Fibroblast of the aortic adventitia (primary cell): ENCODE data around the gene C19orf25. TPM values are rescaled to one million over a fixed set of nuclear protein-coding genes. Genes with fewer than 3 reads are reported as not detected.
A peak's percentile ranks its signal among the peaks of the same experiment; 100 is the strongest.

Experiments
- DNase-seq: peaks from one replicate; pipeline ENCODE4 v3.0.0-alpha.2; 2010; ENCODE audit warnings: low read depth
- H3K4me3 ChIP-seq: 2 replicates; pipeline ENCODE4 v1.5.1; 2011; ENCODE audit warnings: low read depth, mild to moderate bottlenecking, control low read depth, low read length, moderate library complexity
- CTCF ChIP-seq: IDR thresholded peaks from 2 replicates; pipeline ENCODE4 v1.5.1; 2011; ENCODE audit warnings: mild to moderate bottlenecking, low read length, control low read depth, inconsistent platforms; ENCODE audit not compliant: insufficient read depth
- total RNA-seq: library from RNA; depleted of rRNA; stranded (reverse); fragments of >200 nt; gene quantifications from 2 replicates; pipeline ENCODE4 v1.2.3, GENCODE V29; 2012; ENCODE audit warnings: low replicate concordance

C19orf25 gene
- total RNA-seq, 1 donor: 26.8 TPM

DNA sequence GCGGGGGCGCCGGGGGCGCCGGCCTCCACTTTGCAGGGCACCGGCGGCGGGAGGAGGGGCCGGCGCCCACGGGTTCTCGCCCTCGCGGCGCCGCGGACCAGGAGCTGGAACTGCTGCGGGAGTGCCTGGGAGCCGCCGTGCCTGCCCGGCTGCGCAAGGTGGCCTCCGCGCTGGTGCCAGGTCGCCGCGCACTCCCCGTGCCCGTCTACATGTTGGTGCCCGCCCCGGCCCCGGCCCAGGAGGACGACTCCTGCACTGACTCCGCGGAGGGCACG lies 11.9 kb downstream of the C19orf25 start:
- no peak overlapping the region for H3K4me3 ChIP-seq
- no peak for TF ChIP-seq CTCF
- no peak for DNase-seq

- no peak for DNase-seq
- no peak overlapping the region for H3K4me3 ChIP-seq
- TF ChIP-seq CTCF: no peak
Measured at GRCh38 chr19:1466461-1467214, 12.4 kb downstream of the C19orf25 start.

- no peak overlapping the region for H3K4me3 ChIP-seq
- no peak for DNase-seq
- no peak for TF ChIP-seq CTCF
Measured at GRCh38 chr19:1466018-1466460, 13.0 kb downstream of the C19orf25 start.

DNA sequence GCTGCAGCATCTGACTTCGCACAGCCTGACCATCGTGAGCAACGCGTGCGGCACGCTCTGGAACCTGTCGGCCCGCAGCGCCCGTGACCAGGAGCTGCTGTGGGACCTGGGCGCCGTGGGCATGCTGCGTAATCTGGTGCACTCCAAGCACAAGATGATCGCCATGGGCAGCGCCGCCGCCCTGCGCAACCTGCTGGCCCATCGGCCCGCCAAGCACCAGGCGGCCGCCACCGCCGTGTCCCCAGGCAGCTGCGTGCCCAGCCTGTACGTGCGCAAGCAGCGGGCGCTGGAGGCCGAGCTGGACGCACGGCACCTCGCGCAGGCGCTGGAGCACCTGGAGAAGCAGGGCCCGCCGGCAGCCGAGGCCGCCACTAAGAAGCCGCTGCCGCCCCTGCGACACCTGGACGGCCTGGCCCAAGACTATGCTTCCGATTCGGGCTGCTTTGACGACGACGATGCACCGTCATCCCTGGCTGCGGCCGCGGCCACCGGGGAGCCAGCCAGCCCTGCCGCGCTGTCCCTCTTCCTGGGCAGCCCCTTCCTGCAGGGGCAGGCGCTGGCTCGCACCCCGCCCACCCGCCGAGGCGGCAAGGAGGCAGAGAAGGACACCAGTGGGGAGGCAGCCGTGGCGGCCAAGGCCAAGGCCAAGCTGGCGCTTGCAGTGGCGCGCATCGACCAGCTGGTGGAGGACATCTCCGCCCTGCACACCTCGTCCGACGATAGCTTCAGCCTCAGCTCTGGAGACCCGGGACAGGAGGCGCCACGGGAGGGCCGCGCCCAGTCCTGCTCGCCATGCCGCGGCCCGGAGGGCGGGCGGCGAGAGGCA lies 13.6 kb downstream of the C19orf25 start:
- no peak overlapping the region for H3K4me3 ChIP-seq
- no peak for DNase-seq
- TF ChIP-seq CTCF: peak; percentile 9

DNA sequence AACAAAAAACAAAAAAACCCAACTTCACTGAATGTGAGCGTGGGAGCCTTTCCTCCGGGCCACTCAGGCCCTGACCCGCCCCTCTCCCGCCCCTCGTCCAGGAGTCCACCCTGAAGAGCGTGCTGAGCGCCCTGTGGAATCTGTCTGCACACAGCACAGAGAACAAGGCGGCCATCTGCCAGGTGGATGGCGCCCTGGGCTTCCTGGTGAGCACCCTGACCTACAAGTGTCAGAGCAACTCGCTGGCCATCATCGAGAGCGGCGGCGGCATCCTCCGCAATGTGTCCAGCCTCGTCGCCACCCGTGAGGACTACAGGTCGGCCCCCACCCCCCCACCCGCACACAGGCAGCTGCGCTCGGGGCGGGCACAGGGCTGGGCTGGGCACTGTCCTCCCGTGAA lies 17.2 kb downstream of the C19orf25 start:
- no peak for TF ChIP-seq CTCF
- DNase-seq: no peak
- no peak overlapping the region for H3K4me3 ChIP-seq

DNA sequence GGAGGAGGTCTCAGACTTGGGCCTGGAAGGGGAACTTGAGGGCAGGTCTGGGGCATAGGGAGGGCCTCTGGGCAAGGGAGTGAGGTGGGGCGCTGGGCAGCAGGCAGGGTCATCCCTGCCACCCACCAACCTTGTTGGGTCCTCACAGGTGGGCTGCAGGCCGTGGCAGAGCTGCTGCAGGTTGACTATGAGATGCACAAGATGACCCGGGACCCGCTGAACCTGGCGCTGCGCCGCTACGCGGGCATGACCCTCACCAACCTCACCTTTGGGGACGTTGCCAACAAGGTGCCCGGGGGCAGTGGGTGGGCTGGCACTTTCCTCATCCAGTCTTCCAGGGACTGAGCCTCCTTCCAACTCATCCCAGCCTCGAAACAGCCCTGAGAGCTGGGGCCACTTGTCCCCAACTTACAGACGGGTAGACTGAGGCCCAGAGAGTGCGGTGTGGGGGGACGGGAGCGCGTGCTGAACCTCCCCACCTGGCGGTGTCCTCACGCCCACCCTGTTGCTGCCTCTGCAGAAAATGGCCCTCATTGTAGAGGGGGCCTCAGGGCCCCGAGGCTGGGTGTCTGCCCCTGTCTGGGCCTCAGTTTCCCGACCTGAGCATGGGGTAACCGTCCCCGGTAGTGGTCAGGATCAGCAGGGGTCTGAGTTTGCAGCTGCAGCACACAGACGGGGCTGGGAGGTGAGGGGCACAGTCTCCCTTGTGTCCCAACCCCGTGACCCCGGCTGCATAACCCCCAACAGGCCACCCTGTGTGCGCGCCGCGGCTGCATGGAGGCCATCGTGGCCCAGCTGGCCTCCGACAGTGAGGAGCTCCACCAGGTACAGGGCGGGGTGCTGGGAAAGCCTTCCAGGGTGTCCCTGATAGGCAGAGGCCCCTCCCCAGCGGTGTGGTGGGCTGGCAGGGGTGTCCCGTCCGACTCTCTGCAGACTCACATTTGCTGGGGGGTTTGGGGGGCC lies 18.7 kb downstream of the C19orf25 start:
- no peak overlapping the region for H3K4me3 ChIP-seq
- DNase-seq: no peak
- TF ChIP-seq CTCF: no peak
